Left cardiac atrium (tissue), 4 donors: ENCODE results near the gene LDLRAD4. TPM values are rescaled to one million over a fixed set of nuclear protein-coding genes. Genes with fewer than 3 reads are reported as not detected.
"Not testable (repeated sequence)": the region's sequence is repeated elsewhere in the genome, so short reads cannot be mapped to it uniquely, and the experiment has no call there.

ENCODE experiments used
- ATAC-seq, 2 donors: fragments of 200-7000 bp; cut with Tn5 transposase; one replicate each; pipeline ENCODE4 v1.9.1; 2020; ENCODE audit warnings: mild to moderate bottlenecking in 2 of 2, moderate library complexity in 2 of 2
- DNase-seq: peaks from one replicate; pipeline ENCODE4 v3.0.0-alpha.2; 2020
- intact Hi-C, 2 donors: fragments of 100-400 bp; cut with DNase I; formaldehyde crosslinking; loops; one replicate each; pipeline versions ENCODE4 v1.14.1 to v1.15.1; 2022 to 2023
- total RNA-seq, 2 donors: library from RNA; stranded (reverse); fragmentation: NEBNext Ultra II Directional; extraction: Animal tissue kit (Norgen Biotek cat#: 25700); gene quantifications; one replicate each; pipeline ENCODE4 v1.2.1, GENCODE V29; 2021
- donor health status: DM: no; HTN: yes; CAD: no.
- donor health status: DM: no; HTN: yes; CAD: no; lungs with severe emphysema.
- donor health status: DM: yes; HTN: yes; CAD: no.
- donor health status: Dilated cardiomyopathy.

The LDLRAD4 gene
- total RNA-seq, 2 donors from 2014 or later = 28.9 to 80.2 TPM

DNA sequence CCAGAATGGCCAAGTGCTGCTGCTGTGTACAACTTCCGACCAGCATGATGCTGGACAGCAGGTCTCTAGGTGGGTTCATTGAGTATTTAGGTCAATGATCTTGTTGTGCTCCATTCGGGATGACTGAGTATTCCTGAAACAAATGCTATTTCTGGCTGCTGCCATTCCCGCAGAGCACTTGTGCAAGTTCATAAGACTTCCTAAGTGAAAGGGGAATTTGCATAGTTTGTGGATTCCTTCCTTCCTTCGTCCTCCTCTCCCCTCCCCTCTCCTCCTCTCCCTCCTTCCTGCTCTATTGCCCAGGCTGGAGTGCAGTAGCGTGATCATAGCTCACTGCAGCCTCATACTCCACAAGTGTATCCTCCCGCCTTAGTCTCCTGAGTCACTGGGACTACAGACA lies 40.4 kb downstream of the LDLRAD4 start:
- ATAC-seq (peak in 1 of 2 donors; percentile 45), DNase-seq (no peak)
- intact Hi-C loops = no loop called here

DNA sequence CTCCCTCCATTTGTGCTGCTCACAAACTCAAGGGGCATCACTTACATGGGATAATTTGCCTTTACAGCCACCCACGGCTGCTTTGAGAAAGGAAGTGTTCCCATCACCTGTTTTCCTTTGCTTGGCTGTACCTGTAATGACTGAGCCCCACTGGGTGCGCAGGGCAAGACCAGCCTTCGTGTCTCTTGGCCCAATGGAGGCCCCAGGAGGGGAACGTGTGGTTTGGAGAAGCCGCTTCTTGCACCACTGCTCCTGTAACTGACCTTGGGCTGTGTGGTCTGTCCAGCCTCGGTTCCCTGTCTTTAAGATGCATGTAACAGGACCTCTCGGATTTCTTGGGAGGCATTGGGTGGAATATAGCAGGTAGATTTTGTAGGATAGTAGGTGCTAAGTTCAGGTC lies 41.1 kb downstream of the LDLRAD4 start:
- intact Hi-C loops = no loop called here
- DNase-seq (no peak), ATAC-seq (no peak)

DNA sequence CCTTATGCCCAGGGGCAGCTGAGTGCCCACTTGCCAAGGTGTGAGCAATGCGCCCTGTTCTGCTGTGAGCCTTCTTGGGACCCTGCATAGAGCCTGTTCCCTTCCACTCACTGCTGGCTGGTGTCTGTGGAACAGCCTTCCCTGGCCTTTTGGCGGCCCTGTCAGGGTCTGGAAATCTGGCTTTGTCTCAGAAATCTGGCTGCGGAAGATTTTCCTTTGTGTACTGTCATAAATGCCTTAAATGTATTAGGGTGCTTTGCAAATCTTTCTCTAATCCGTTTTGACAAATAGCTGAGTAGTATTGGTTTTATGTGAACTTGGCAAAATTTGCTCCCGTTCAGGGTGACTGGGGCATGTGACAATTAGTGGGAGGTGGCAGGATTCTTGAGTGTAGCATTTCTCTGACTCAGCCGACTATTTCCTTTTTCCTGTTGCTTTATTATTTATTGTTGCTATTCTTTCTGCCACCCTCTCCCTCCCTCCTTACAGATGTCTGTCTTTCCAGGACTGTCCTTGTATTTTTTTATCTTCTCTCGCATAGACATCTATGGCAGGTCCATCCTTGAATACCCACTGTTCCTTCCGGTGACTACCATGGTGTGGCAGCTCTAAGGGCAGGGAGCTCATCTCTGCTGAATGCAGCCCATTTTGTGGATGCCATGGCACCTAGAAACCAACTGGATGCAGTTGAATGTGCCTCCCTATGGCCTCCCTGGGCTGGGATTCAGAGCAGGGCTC lies 41.8 kb downstream of the LDLRAD4 start:
- intact Hi-C loops = no loop called here
- DNase-seq (no peak), ATAC-seq (peak; percentile 34 to 47)

GRCh38 chr18:13260935-13261640 lies 42.5 kb downstream of the LDLRAD4 start:
- DNase-seq = no peak
- intact Hi-C loops = no loop called here
- ATAC-seq = no peak

- DNase-seq = no peak
- intact Hi-C loops = no loop called here
- no peak for ATAC-seq
Measured at GRCh38 chr18:13261661-13262357, 43.2 kb downstream of the LDLRAD4 start.

GRCh38 chr18:13262358-13262680 lies 43.8 kb downstream of the LDLRAD4 start:
- intact Hi-C loops, ATAC-seq, DNase-seq: not testable (repeated sequence)

DNA sequence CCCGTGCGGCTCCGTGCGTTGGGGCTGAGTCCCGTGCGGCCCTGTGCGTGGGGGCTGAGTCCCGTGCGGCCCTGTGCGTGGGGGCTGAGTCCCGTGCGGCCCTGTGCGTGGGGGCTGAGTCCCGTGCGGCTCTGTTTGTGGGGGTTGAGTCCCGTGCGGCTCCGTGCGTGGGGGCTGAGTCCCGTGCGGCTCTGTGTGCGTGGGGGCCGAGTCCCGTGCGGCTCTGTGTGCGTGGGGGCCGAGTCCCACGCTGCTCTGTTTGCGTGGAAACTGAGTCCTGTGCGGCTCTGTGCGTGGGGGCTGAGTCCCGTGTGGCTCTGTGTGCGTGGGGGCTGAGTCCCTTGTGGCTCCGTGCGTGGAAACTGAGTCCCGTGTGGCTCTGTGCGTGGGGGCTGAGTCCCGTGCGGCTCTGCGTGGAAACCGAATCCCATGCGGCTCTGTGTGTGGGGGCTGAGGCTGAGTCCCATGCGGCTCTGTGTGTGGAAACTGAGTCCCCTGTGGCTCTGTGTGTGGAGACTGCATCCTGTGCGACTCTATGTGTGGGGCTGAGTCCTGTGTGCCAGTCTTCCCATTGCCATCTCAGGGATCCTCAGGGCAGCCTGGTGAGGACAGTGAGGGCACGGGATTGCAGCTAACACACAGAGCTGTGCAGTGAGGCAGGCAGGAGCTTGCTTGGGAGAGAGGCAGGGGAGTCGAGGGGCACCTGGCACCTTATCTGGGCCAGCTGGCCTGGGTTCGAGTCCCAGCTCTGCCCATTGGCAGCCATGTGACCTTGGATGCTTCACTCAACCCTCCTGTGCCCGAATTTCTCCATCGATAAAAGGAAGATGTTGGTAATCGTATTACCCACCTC lies 44.5 kb downstream of the LDLRAD4 start:
- intact Hi-C loops = no loop called here
- no peak for DNase-seq
- ATAC-seq = no peak

DNA sequence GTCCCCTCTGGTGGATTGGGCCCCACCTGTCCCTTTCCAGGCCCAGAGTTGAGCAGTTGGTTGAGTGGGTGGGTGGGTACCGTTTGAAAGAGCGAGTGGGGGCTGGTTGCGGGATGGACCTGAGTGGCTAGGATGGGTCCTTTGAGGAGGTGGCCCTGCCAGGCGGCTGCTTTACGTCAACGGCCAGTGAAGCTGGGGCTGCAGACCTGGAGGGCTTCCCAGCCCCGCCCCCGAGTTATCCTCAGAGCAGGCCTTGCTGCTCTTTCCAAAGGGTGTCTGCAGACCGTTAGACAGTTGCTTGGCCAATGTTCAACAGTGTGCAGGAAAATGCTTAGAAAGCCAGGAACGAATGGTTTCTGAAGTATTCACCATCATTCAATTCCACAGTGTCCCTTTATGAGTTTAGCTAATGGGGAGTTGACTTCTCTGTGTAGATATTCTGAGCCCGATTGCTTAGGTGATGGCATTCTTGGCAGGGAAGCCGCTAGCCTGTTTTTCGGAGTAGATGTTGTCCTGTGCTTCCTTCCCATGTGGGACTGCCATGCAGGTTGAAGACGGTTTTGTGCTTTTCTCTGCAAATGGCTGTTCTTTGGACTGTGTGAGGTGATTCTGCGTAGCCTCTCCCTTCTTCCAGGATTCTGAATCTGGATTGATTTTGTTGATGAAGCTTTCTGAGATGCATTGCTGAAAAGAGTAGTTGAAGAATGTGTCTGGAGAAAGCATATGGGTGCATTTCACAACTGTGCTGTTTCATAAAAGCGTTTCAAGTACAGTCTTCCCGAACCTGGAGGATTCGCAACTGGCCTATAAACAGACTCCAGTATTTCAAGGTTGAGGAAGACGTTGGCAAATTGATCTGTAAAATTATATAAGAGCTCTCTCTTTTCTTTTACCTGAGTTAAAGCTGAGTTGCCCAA lies 45.8 kb downstream of the LDLRAD4 start:
- ATAC-seq (peak; percentile 47 to 61), DNase-seq (peak; percentile 79)
- intact Hi-C loops = no loop called here

GRCh38 chr18:13265008-13265910 lies 46.7 kb downstream of the LDLRAD4 start:
- ATAC-seq = no peak
- intact Hi-C loops = no loop called here
- DNase-seq = no peak

- intact Hi-C loops = no loop called here
- peak in 1 of 2 donors; percentile 1 for ATAC-seq
- no peak for DNase-seq
Measured at GRCh38 chr18:13265911-13266217, 47.3 kb downstream of the LDLRAD4 start.

DNA sequence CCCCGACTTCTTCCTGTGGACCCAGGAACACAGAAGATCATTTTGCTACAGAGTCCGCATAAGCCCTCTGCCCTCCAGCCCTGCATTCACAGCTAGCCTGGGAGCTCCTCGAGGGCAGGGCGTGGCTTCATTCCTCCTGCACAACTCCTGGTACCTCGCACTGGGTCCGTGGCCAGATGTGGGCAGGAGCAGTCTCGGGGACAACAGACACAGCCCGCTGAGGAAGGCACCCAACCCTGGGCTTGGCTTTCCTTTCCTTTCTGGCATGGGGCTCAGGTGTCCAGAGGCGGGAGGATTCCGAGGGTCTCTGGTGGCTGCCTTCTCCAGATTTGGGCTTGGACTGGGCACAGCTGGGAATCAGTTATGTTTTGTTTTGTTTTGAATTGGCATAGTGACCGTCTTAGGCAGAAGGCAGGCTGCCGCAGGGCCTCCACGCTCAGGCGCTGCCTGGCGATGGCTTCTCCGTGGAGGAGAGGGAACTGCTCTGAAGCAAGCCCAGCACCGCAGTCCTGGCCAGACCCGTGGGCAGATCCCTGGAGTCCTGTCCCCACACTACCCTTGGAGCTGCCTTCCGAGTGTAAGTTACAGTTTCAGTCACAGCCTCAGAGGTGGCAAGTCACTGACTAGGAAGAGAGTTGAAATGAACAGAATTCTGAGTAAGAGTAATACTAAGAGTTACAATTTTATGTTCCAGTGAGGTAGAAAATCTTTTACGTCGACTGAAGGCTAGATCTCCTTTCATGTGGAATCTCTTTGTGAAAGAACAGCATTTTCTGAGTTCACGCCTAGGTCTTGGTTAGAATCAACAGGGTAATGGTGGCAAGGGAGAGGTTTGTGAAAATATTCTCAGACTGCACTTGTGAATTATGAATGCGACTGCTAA lies 47.9 kb downstream of the LDLRAD4 start:
- peak; percentile 71 for DNase-seq
- peak; percentile 64 to 83 for ATAC-seq
- intact Hi-C loops = no loop called here

DNA sequence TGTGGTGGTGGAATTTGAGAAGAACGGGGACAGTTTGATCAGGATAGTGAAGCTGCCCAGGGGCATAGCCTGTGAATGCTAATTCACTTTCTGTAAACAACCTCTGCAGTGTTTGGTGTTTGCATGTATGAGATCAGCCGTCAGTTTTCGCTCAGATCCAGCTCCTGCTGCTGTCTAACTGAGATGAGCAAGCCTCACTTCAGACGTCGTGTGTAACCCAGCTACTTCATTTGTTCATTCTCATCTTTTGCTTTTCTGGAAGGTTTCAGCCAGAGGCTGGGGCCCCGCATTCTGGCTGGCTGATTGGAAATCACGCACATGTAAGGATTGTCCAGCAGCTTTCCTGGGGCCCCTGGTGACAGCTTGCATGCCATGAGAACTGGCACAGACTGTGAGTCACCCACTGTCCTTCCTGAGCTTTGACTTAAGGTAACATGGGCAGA lies 48.9 kb downstream of the LDLRAD4 start:
- intact Hi-C loops = no loop called here
- peak in 1 of 2 donors; percentile 4 for ATAC-seq

DNA sequence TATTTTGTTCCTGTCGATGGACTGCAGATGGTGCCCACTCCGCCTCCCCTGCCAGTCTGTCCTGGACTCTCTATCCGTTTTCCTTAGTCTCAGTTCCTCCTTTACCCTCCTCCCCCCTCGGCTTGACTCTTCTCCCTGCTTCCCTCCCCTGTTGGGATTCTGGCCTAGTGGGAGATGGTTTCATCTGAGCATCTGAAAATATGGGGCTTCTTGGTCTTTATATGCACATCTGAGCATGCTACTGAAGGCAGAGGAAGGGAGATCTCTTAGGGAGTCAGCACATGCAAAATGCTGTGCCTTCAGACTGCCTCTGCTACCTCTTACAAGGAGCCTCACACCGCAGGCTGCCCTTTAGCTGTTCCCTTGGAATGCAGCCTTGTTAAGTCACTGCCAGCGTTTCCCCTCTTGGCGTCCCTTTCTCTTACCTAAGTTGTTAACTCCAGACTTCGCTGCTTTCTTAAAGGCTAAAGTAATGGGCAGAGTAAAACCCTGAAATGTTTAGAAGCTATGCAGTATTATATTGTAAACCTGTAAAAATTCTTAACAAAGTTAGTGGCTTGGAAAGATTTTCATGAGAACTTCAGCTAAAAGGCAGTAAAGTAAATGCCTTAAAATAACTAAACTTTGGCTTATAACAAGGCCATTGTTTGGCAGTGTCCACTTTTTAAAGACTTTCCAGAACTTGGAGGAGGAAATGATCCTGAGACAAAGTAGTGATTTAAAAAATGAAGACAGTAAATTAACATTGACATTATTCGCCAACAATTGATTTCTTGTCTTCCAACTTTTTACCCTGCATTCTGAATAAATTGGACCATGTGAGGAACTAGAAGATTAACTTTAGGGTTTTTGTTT lies 49.8 kb downstream of the LDLRAD4 start:
- no peak for DNase-seq
- ATAC-seq = no peak
- intact Hi-C loops = loop anchor here in 1 of 2 donors (2.0 kb wide), 1 partner anchor 46 kb away; no protein-coding TSS in a partner anchor

More for the DNA sequence above, 48.9 kb downstream of the LDLRAD4 start:
- DNase-seq = no peak

GRCh38 chr18:13269013-13269280 lies 50.4 kb downstream of the LDLRAD4 start:
- ATAC-seq = no peak
- DNase-seq = no peak
- intact Hi-C loops = loop anchor here in 1 of 2 donors (2.0 kb wide), 1 partner anchor 46 kb away; no protein-coding TSS in a partner anchor

DNA sequence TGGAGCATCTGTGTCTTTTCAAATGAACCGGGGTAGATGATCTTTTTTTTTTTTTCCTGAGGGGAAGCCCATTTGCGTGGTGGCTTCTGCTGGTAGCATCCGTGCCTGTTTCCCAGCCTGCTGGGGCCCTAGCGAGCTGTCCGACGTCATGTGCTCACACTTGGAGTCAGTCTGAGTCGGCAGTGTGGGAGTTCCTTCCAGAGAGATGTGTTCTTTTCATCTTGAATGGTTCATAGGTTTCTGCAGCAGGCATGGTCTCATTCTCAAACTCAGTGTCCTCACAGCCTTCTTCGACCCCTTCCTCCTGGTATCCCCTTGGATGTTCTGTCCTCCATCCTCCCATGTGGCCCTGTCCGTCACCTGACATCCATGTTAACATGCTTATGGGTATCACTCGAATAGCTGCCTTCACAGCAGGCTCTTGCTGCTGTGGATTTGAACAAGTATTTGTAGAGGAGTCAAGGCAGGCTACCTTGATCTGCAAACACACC lies 51.0 kb downstream of the LDLRAD4 start:
- intact Hi-C loops = loop anchor here in 1 of 2 donors (2.0 kb wide), 1 partner anchor 47 kb away; no protein-coding TSS in a partner anchor
- peak in 1 of 2 donors; percentile 33 for ATAC-seq
- DNase-seq = peak; percentile 63
